NCI-H187 treated with DMSO at 0.1 percent for 48 hours (cell line): Measurements from ENCODE around the gene WDR37.

ENCODE experiments used
- DNase-seq: peaks from one replicate; lab custom pipeline; 2025; lab: John Stamatoyannopoulos, UW

The WDR37 gene

GRCh38 chr10:1127629-1128028 lies 71.4 kb downstream of the WDR37 start:
- DNase-seq = no peak

GRCh38 chr10:1128115-1128514 lies 71.9 kb downstream of the WDR37 start:
- DNase-seq = no peak

GRCh38 chr10:1128649-1129048 lies 72.5 kb downstream of the WDR37 start:
- DNase-seq = no peak

GRCh38 chr10:1130226-1130625 lies 74.0 kb downstream of the WDR37 start:
- no peak for DNase-seq

- no peak for DNase-seq
Measured at GRCh38 chr10:1130995-1131790, 75.0 kb downstream of the WDR37 start.

- DNase-seq = no peak
Measured at GRCh38 chr10:1132584-1132983, 76.4 kb downstream of the WDR37 start.

- no peak for DNase-seq
Measured at GRCh38 chr10:1133495-1134045, 77.4 kb downstream of the WDR37 start.

GRCh38 chr10:1134156-1134555 lies 78.0 kb downstream of the WDR37 start:
- no peak for DNase-seq

GRCh38 chr10:1136268-1136667 lies 80.1 kb downstream of the WDR37 start:
- DNase-seq = no peak

GRCh38 chr10:1137499-1138163 lies 81.4 kb downstream of the WDR37 start:
- no peak for DNase-seq

GRCh38 chr10:1138529-1138928 lies 82.3 kb downstream of the WDR37 start:
- DNase-seq = no peak

GRCh38 chr10:1141261-1141660 lies 85.1 kb downstream of the WDR37 start:
- DNase-seq = no peak

GRCh38 chr10:1141701-1142100 lies 85.5 kb downstream of the WDR37 start:
- no peak for DNase-seq

GRCh38 chr10:1142596-1142995 lies 86.4 kb downstream of the WDR37 start:
- DNase-seq = no peak

- DNase-seq = no peak
Measured at GRCh38 chr10:1147810-1148209, 91.6 kb downstream of the WDR37 start.

- DNase-seq = no peak
Measured at GRCh38 chr10:1148855-1149605, 92.8 kb downstream of the WDR37 start.

- no peak for DNase-seq
Measured at GRCh38 chr10:1149793-1150637, 93.8 kb downstream of the WDR37 start.

- no peak for DNase-seq
Measured at GRCh38 chr10:1150638-1150955, 94.4 kb downstream of the WDR37 start.

- no peak for DNase-seq
Measured at GRCh38 chr10:1151076-1152033, 95.2 kb downstream of the WDR37 start.

- DNase-seq = no peak
Measured at GRCh38 chr10:1152386-1153250, 96.4 kb downstream of the WDR37 start.
